Daoy (cell line): Measurements from ENCODE around the gene IBSP. TPM values are rescaled to one million over a fixed set of nuclear protein-coding genes. Genes with fewer than 3 reads are reported as not detected.

Experiments used
- DNase-seq: peaks from one replicate; pipeline ENCODE4 v3.0.0-alpha.2; 2015; ENCODE audit warnings: low read depth
- total RNA-seq: library from RNA; depleted of rRNA; stranded (reverse); fragments of >200 nt; shearing (Covaris generic); gene quantifications from 2 replicates; pipeline ENCODE4 v1.2.3, GENCODE V29; 2014; rRNA removed

IBSP gene
- total RNA-seq, 1 experiment from 2014 or later: not detected

DNA sequence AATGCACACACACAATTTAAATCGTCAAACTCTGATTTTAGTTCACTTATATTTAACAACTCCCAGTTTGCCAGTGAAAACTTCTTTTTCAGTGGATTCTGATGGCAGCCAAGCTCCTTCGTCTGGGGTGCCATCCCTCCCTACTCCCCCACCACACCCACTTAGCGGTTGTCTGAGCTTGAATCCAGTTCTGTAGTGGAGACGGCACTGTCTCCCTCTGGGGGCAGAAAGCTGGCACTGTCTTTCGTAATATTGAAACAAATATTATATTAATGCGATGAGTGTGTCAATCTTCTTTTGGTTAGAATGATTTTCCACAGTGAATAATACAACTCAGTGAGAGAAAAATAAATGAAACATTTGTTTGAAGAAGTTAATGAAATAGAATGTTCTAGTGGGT lies 38.9 kb downstream of the IBSP start:
- no peak for DNase-seq

DNA sequence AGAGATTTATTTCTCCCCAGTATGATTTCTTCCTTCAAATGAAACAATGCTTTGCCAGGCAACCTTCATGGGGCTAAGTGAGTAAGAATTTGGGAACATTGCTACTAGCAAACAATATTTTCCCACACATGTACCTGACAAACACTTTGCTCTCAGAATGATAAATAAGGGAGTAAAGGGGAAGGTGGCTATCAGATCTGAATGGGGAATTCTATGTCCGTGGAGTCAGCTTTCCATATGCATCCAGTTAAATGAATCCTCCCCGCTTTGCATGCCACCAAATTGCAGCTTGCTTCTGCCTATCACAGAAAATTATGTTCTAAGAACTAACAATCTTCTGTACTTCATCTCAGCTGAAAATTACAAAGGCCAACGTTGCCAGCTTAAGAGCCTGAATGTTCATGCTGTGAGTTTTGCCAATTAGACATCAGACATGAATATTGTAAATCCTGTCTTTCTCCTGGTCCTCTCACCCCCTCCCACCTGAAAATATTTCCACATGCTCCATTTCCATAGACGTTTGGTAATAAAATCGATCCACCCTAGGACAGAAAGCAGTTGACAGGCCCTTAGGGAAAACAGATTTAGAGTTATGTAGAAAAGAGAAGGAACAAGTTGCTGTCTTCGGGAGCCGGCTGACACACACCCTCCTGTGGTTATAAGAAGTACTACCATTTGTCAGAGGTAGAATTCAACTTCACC lies 39.7 kb downstream of the IBSP start:
- no peak for DNase-seq

DNA sequence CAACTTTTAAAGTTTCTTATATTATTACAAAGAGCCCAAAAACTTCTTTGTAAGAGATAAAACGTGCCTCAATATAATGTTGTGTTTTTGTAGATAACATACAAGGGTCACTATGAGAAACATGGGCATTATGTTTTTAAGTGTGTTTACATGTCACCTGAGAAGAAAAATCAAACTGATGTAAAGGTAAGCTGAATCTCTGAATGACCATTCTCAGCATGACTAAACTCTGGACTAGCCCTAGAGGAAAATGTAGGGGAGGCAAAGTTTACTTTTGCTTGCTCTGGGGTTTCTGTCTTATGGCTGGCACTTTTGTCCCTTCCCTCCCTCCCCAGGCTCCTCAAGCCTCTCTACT lies 40.2 kb downstream of the IBSP start:
- DNase-seq: no peak

DNA sequence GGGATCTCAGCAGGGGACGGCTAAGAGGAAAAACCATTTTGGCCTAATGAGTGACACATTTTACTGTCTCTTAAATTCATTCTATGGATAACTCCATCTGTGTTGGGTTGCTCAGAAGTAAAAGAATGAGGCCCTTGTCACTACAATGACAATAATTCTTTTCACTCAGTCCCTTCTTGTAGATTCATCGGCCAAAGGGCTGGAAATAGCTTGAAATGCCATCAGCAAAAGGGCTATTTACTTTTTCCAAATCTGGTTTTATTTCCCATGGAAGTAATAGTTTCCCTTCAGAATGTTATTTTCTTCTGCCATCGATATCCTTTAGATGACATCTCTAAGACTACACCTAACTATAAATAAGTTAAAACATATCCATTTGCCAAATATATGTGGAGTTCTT lies 40.8 kb downstream of the IBSP start:
- no peak for DNase-seq

DNA sequence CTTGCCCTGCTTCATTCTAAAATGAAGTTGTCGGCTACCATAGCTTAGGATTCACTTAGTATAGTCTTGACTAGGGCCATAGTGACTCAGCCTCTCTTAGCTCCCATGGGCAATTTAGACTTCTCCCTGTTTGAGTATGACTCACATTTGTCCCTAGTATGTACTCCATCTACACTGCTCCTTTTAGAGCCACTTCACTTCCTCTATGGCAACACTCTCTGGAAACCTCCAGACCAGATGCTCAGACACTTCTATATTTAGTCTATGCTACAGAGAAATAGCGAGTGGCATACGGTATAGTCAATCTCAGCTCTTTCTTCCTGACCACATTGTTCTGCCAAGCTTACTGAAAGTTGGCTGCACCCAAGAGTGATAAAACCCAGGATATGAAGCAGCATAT lies 44.6 kb downstream of the IBSP start:
- DNase-seq: peak; percentile 60

DNA sequence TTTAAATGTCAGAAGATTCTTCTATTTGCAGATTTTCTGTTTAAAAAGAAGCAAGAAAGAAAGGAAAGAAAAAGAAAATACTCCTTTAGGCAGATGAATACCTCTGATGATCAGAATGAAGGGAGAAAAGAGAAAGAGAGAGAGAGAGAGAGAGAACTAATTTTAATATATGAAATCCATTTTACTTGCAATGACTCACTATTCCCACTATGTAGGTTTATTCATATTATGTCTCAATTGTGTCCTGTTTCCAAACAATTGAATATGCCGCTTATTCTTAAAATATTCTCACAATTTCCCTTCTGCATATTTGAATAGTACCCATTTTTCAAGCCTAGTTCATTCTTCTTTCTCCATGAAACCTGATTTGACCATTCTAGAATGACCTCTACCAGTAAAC lies 45.1 kb downstream of the IBSP start:
- no peak for DNase-seq

DNA sequence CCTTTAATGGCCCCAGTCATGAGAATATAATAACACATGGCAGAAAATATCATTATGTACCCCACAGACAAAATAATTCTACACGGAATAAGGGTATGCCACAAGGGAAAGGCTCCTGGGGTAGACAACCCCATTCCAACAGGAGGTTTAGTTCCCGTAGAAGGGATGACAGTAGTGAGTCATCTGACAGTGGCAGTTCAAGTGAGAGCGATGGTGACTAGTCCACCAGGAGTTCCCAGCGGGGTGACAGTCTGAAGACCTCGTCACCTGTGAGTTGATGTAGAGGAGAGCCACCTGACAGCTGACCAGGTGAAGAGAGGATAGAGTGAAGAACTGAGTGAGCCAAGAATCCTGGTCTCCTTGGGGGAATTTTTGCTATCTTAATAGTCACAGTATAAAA lies 46.9 kb downstream of the IBSP start:
- no peak for DNase-seq

DNA sequence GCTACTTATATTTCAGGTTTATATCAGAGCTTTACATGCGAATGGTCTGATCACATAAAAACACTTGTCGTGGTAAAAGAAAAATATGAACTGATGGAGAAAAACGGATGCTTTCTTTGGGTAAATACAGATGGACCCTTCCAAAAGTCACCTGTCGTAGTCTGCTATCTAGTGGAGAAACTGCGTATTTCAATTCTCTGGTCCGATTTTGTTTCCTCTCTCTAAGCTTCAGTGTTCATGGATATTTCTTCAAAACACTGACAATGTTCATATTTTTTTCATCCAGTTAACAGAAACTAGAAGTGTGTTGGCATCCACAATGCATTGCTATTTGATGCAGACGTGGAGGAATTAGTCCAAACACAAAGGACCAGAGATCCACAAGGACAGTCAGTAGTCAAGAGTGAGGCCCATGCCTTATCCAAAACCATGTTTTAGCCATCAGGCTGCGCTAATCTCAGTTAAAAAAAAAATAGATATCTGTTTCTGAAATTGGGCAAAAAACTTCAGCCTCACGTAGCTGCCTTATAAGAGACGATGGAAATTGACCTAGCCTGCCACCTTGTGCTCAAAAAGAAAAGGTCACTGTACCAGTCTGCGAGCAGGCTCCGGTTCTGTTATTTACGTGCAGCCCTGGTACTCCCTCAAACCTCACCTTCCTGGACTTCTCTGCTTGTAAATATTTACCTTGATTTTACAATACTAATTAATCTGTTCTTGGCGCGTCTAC lies 49.4 kb downstream of the IBSP start:
- DNase-seq: peak; percentile 35

DNA sequence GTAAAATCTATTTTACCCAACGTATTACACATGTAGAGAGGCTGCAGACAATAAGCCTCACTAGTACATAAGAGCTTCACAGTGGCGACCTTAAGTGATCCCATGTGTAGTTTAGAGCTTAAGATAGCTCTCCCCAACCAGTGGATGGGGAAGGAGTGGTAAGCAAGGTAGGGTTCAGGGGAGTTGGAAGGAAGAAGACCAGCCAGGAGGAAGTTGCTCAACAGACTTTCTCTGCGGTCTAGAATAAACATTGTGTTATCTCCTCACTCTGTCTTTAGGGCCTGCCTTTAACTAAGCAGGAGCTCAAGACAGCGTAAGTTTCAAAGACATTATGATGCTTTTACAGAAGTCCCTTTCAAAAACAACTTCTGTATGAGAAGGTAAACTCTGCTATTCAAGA lies 50.3 kb downstream of the IBSP start:
- DNase-seq: no peak

DNA sequence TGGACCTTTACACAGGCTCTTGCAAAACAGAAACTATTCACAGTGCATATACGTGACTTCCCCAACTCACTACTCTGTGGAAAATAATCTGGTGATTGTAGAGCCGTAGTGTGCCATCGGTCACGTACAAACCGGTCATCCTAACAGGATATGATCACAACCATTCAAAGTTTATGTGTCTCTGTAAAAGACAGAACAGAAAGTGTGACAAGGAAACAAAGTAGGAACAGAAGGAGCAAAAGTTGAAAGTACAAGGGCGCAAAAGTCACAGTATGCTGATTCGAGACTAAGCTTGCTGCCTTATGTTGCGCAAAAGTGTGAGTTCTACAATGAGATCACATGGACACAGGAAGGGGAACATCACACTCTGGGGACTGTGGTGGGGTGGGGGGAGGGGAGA lies 52.0 kb downstream of the IBSP start:
- no peak for DNase-seq

DNA sequence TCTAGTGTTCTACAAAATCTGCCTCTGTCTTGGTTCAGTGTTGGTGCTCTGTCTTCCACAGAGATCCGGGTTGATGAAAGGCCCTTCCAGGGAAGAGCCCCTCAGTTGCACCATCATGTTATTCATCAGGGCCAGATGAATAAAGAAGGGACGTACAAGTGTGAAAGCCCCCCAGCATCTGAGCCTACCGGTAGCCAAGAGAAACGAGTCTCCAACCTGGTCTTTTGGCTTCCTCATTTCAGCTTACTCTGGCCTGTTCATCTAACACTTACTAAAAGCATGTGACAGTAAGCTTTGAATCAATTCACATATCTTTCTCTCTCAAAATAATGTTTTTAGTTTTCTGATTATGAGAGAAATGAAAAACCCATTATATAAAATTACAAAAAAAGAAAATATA lies 52.6 kb downstream of the IBSP start:
- no peak for DNase-seq

DNA sequence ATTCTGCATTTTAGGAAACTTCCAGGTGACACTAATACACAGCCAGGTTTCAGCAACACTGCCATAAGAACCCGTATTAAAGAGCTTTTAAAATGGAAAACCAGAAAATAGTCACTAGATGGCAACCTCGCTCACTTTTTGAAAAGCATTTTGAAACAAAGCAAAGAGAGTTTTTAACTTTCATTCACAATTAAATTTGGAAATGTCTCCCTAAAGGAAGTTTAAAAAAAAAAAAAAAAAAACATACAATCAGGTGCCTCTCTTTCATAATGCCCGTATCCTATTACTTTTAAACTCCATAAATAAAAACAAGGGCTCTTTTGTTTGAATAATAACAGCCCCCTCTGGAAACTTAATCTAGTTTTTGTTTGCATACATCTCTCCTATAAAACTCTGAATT lies 53.8 kb downstream of the IBSP start:
- peak; percentile 4 for DNase-seq

DNA sequence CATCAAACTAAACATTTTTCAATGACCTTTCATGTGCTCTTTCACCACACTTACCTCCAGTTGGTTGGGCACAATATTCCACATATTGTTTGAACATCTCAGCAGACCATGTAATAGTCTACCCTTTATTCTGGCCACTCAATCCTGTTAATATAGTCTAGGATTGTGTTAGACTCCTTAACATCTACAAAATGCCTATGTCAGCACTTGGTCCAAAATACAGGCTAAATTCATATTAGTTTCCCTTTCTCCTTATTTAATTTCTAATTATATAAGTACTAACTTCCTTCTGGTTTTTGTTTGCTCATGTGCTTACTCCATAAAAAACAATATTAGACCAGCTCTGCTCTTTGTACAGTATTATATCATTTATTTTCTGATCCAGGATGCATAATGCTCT lies 54.5 kb downstream of the IBSP start:
- no peak for DNase-seq

DNA sequence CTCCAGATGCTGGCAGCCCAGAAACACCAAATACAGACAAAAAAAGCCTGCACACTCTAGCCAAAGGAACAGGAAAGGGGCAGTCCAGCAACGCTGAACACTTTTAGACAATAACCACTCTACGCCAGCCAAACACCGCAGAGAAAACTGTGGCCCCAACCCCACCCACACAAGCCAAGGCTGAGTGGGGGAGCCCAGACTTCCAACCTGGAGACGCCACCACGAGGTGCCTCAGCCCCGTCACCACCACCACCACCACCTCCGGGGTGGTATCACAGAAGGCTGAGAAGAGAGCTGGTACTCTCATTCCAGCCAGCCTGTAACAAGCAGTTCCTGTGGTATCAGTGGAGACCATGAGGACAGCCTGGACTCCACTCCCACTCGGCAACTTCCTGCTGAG lies 56.2 kb downstream of the IBSP start:
- no peak for DNase-seq

DNA sequence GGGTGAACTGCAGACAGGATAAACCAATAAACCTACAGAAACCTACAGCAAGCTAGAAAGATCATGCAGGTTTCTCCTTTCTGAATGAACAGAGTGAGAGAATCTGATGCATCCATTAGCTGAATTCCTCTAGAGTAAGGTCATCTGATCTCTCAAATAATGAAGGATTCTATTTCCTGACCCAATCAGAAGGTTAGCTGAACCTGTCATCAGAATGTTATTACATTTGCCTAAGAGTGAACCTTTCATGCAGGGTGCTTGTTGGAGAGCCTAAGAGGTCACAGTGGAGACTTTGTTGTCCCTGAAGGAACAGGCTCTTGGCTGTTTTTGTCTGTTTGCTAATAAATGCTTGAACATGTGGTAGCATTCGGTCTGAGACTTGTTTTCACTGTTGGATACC lies 57.5 kb downstream of the IBSP start:
- no peak for DNase-seq

DNA sequence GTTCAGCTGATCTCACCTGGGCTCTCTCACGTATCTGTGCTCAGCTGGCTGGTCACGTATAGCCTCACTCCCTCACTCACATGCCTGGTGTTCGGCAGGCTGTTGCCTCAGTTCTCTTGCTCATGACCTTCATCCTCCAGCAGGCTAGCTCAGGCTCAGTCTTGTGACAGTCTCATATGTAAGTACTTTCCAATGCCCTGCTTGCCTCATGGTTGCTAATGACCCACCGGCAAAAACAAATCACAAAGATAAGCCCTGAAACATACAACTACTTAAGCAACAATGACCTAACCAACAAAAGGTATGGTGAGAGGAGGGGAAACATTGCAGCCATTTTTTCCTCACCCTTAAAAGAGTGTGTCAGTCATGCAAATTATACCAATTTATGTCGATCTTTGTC lies 58.4 kb downstream of the IBSP start:
- DNase-seq: no peak

Other genes starting within 250 kb of the IBSP start
- gene DSPP, start 191.0 kb upstream of the IBSP start, total RNA-seq: not detected in 2 replicates
- not detected in 2 replicates for gene DMP1, start 149.3 kb upstream of the IBSP start, total RNA-seq
- not detected in 2 replicates for gene MEPE, start 33.4 kb downstream of the IBSP start, total RNA-seq
- gene SPP1, start 176.2 kb downstream of the IBSP start, total RNA-seq: 2.3 and 11.0 TPM in 2 replicates
- gene PKD2, start 208.1 kb downstream of the IBSP start, total RNA-seq: 9.2 and 9.7 TPM in 2 replicates